CD4-positive, alpha-beta T cell (primary cell): ENCODE measurements around the gene ARHGEF10L. TPM values are rescaled to one million over a fixed set of nuclear protein-coding genes. Genes with fewer than 3 reads are reported as not detected.

ENCODE experiments used
- ATAC-seq: fragments of 200-7000 bp; cut with Tn5 transposase; one replicate; pipeline ENCODE4 v1.10.0; 2022; ENCODE audit warnings: mild to moderate bottlenecking; ENCODE audit not compliant: poor library complexity
- CTCF ChIA-PET: fragments of 350-600 bp; sonication (Branson Sonifier 250); formaldehyde crosslinking; loops from one replicate; lab custom pipeline; 2021; ENCODE audit warnings: antibody characterized with exemption, inconsistent platforms; lab: Charles Lee
- POLR2A ChIA-PET: fragments of 350-600 bp; sonication (Branson Sonifier 250); formaldehyde crosslinking; loops from one replicate; lab custom pipeline; 2021; ENCODE audit warnings: antibody characterized with exemption, inconsistent platforms; lab: Charles Lee
- DNase-seq, 14 experiments: peaks; one replicate each; pipeline ENCODE4 v3.0.0-alpha.2; 2013 to 2020; ENCODE audit warnings: mixed read lengths in 2 of 14
- H3K27ac ChIP-seq, 2 donors: one replicate each; pipeline versions ENCODE4 v1.5.1 to v1.7.0; 2013; ENCODE audit warnings: low read length in 2 of 2, low read depth in 1 of 2, mild to moderate bottlenecking in 1 of 2
- H3K27me3 ChIP-seq, 2 experiments: 1 replicate in 1 of 2; 2 replicates in 1 of 2; pipeline versions ENCODE4 v1.6.1 to v1.7.0; 2013; ENCODE audit warnings: low read length in 2 of 2, control low read depth in 1 of 2, mild to moderate bottlenecking in 1 of 2, moderate library complexity in 1 of 2; ENCODE audit not compliant: insufficient read depth in 2 of 2, control insufficient read depth in 1 of 2
- H3K36me3 ChIP-seq: one replicate; pipeline ENCODE4 v1.6.1; 2013; ENCODE audit warnings: low read length, control low read depth; ENCODE audit not compliant: insufficient read depth
- H3K4me1 ChIP-seq: one replicate; pipeline ENCODE4 v1.6.1; 2013; ENCODE audit warnings: low read length, control low read depth; ENCODE audit not compliant: insufficient read depth
- H3K4me3 ChIP-seq: one replicate; pipeline ENCODE4 v1.5.1; 2013; ENCODE audit warnings: mild to moderate bottlenecking, low read length, moderate library complexity
- H3K9me3 ChIP-seq, 2 experiments: 1 replicate in 1 of 2; 2 replicates in 1 of 2; pipeline versions ENCODE4 v1.6.1 to v1.7.0; 2013; ENCODE audit warnings: low read length in 2 of 2, mild to moderate bottlenecking in 2 of 2, control low read depth in 1 of 2, moderate library complexity in 1 of 2; ENCODE audit not compliant: control insufficient read depth in 1 of 2, insufficient read depth in 1 of 2
- H3K27ac Mint-ChIP-seq: one replicate; pipeline ENCODE4 v1.8.0; 2020; ENCODE audit warnings: mixed read lengths
- H3K27me3 Mint-ChIP-seq: one replicate; pipeline ENCODE4 v1.8.0; 2021; ENCODE audit warnings: mixed read lengths
- H3K36me3 Mint-ChIP-seq: one replicate; pipeline ENCODE4 v1.8.0; 2021; ENCODE audit warnings: low read depth, mixed read lengths
- H3K4me1 Mint-ChIP-seq: one replicate; pipeline ENCODE4 v1.8.0; 2021; ENCODE audit warnings: low read depth, mixed read lengths
- H3K4me3 Mint-ChIP-seq: one replicate; pipeline ENCODE4 v1.8.0; 2020; ENCODE audit warnings: mild to moderate bottlenecking, mixed read lengths
- H3K9me3 Mint-ChIP-seq: one replicate; pipeline ENCODE4 v1.8.0; 2020; ENCODE audit warnings: mixed read lengths
- intact Hi-C, 2 experiments: fragments of 100-400 bp; cut with DNase I in 1 of 2; cut with micrococcal nuclease in 1 of 2; formaldehyde crosslinking; loops; one replicate each; pipeline versions ENCODE4 v1.15.1 to v1.9.0; 2023 to 2025; cut with DNase I, micrococcal nuclease
- total RNA-seq, 174 experiments: library from RNA in 2 of 174; stranded (reverse) in 2 of 174; gene quantifications; one replicate each; pipeline ENCODE4 v1.2.3 and lab custom pipeline; 2021 to 2026
- TF ChIP-seq, protein P1 (sequence below): fragments of 200-600 bp; IDR thresholded peaks from one replicate; pipeline ENCODE4 v1.8.0; 2022; ENCODE audit warnings: antibody characterized with exemption, mild to moderate bottlenecking

Gene ARHGEF10L
- total RNA-seq, 2 experiments from 2014 or later: 0.11 to 0.22 TPM

DNA sequence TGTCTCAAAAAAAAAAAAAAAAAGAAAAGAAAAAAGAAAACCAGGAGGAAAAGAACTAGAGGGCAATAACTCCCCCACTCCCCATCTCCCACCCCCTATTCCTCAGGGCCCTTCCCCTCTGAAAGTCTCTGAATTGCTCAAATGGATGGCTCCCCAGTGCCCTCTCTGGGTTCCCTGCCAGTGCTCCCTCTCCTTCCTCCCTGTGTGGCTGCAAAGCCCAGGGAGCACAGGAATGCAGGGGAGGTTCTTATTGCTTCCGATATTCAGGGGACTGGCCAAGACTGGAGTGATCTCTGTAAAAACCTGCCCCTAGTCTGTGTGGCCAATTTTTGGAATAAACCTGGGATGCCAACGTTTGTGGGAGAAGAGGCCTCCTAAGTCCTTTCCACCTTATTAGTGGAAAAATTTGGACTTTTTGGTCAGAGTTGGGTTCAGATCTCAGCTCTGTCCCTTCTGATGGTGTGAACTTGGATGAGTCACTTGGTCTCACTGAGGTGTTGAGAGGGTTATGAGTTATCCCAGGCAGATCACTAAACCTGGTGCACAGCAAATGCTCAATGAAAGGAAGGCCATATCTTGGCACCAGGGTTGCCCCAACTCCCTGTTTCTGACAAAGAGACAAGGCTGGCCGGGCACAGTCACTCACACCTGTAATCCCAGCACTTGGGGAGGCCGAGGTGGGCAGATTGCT is 13.4 kb upstream of the ARHGEF10L start:
- no peaks in the 10 kb centered on the region for H3K36me3 Mint-ChIP-seq
- Histone ChIP-seq H3K36me3 (no peaks in the 10 kb centered on the region), H3K4me1 (no peaks in the 10 kb centered on the region), H3K27me3 (peaks cover 0 to 17% of the 10 kb centered on the region in 2 experiments), H3K9me3 (no peaks in the 10 kb centered on the region), H3K4me3 (no peak overlapping the region), H3K27ac (no peak overlapping the region)
- DNase-seq: no peak
- H3K4me3 Mint-ChIP-seq: no peak overlapping the region
- intact Hi-C loops: no loop called here
- no peak overlapping the region for H3K27ac Mint-ChIP-seq
- no peaks in the 10 kb centered on the region for H3K4me1 Mint-ChIP-seq
- CTCF ChIA-PET: no interaction called here
- H3K27me3 Mint-ChIP-seq: peaks cover 26% of the 10 kb centered on the region
- POLR2A ChIA-PET: no interaction called here
- no peak for ATAC-seq
- H3K9me3 Mint-ChIP-seq: no peaks in the 10 kb centered on the region
- TF ChIP-seq, protein P1, sequence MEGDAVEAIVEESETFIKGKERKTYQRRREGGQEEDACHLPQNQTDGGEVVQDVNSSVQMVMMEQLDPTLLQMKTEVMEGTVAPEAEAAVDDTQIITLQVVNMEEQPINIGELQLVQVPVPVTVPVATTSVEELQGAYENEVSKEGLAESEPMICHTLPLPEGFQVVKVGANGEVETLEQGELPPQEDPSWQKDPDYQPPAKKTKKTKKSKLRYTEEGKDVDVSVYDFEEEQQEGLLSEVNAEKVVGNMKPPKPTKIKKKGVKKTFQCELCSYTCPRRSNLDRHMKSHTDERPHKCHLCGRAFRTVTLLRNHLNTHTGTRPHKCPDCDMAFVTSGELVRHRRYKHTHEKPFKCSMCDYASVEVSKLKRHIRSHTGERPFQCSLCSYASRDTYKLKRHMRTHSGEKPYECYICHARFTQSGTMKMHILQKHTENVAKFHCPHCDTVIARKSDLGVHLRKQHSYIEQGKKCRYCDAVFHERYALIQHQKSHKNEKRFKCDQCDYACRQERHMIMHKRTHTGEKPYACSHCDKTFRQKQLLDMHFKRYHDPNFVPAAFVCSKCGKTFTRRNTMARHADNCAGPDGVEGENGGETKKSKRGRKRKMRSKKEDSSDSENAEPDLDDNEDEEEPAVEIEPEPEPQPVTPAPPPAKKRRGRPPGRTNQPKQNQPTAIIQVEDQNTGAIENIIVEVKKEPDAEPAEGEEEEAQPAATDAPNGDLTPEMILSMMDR: no peak

DNA sequence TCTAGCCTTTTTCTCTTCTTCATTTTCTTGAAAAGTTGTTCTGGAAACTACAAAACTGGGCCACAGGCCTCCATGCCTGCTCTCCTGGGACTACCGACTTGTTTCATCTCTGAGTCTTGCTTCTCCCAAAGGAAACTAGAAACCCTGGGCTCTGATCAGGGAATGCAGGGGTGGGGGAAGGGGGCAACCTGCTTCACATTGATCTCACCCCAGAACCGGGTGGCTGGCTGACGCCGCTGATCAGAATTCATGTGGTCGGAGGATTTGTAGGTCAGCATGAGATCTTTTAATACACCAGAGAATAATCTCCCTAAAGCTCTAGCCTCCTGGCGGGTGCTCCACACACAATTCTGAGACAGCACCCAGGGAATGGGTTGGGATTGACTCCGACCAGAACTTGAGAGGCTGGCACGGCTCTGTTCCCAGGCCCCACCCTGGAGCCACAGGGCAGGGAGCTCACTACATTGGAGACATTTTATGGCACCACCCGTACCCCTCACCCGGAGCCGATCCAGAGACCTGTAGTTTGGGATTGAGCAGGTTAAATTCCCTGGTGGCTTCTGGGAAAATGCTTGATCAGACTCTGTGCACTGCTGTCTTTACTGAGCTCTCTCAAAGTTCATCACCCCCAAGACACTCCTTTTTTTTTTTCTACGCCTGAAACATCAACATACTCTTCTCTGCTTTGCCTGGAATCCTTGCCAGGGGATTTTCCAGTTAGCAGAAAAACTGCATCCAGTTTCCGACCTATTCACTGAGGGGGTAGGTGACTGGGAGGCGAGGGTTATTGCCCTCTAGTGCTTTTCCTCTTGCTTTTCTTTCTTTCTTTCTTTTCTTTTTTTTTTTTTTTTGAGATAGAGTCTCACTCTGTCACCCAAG is 12.2 kb upstream of the ARHGEF10L start:
- Mint-ChIP-seq H3K27me3 (peaks cover 19% of the 10 kb centered on the region), H3K4me1 (no peaks in the 10 kb centered on the region), H3K36me3 (no peaks in the 10 kb centered on the region), H3K9me3 (no peaks in the 10 kb centered on the region), H3K4me3 (no peak overlapping the region), H3K27ac (no peak overlapping the region)
- H3K4me3 ChIP-seq: no peak overlapping the region
- no peaks in the 10 kb centered on the region for H3K36me3 ChIP-seq
- DNase-seq (no peak), ATAC-seq (no peak)
- intact Hi-C loops: no loop called here
- no peaks in the 10 kb centered on the region for H3K9me3 ChIP-seq
- POLR2A ChIA-PET: no interaction called here
- TF ChIP-seq, protein P1: no peak
- CTCF ChIA-PET: no interaction called here
- no peaks in the 10 kb centered on the region for H3K4me1 ChIP-seq
- H3K27ac ChIP-seq: no peak overlapping the region
- peaks cover 0 to 10% of the 10 kb centered on the region in 2 experiments for H3K27me3 ChIP-seq

DNA sequence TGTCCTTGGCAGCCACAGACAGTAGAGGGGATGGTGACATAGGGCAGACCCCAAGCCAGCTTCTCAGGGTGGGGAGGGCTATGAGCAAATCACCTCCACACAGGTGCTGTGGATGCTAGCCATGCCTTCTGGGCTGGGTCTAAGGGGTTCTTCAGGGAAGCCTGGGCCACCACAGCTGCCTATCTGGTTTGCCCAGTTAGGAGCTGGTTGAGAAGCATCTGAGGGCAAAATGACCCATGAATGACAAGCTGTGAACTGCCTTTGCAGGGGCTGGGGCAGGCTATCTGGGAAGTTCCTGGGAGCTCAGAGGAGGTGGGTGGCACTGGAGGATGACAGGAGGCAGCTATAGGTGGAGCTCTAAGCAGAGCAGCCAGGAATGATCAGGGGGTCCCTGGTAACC is 10.1 kb upstream of the ARHGEF10L start:
- no peak overlapping the region for H3K4me3 ChIP-seq
- Mint-ChIP-seq H3K36me3 (no peaks in the 10 kb centered on the region), H3K4me1 (no peaks in the 10 kb centered on the region), H3K27me3 (peaks cover 19% of the 10 kb centered on the region), H3K27ac (no peak overlapping the region), H3K9me3 (no peaks in the 10 kb centered on the region), H3K4me3 (no peak overlapping the region)
- no peak overlapping the region for H3K27ac ChIP-seq
- H3K36me3 ChIP-seq: no peaks in the 10 kb centered on the region
- ChIA-PET CTCF (no interaction called here), POLR2A (no interaction called here)
- no peaks in the 10 kb centered on the region for H3K4me1 ChIP-seq
- DNase-seq (no peak), ATAC-seq (no peak)
- TF ChIP-seq, protein P1: no peak
- intact Hi-C loops: no loop called here
- H3K27me3 ChIP-seq: no peaks in the 10 kb centered on the region
- H3K9me3 ChIP-seq: no peaks in the 10 kb centered on the region
